Pancreas (tissue), 10 donors: Measurements from ENCODE around the gene ABCA10. TPM values are rescaled to one million over a fixed set of nuclear protein-coding genes. Genes with fewer than 3 reads are reported as not detected.
A peak's percentile ranks its signal among the peaks of the same experiment; 100 is the strongest.

Source experiments
- ATAC-seq, 4 donors: fragments of 200-7000 bp; cut with Tn5 transposase; one replicate each; pipeline versions ENCODE4 v1.8.0 to v1.9.1; 2020; ENCODE audit warnings: mild to moderate bottlenecking in 4 of 4, moderate library complexity in 4 of 4
- DNase-seq, 6 donors: peaks; one replicate each; pipeline ENCODE4 v3.0.0-alpha.2; 2020
- FAIRE-seq: peaks from 2 replicates; lab custom pipeline; 2012; peaks lifted over from hg19 to GRCh38; lab: Jason Lieb, UNC
- H3K27ac ChIP-seq, 4 donors: fragments of 200-600 bp; sonication (generic); 1 replicate in 3 of 4; 2 replicates in 1 of 4; pipeline versions ENCODE4 v1.5.0 to v1.8.0; 2020
- H3K27me3 ChIP-seq, 4 donors: fragments of 200-600 bp; one replicate each; pipeline ENCODE4 v1.8.0; 2021
- H3K36me3 ChIP-seq, 3 donors: fragments of 200-600 bp; sonication (generic) in 1 of 3; one replicate each; pipeline versions ENCODE4 v1.5.0 to v1.8.0; 2020 to 2021
- H3K4me1 ChIP-seq, 3 donors: fragments of 200-600 bp; one replicate each; pipeline ENCODE4 v1.8.0; 2021
- H3K4me3 ChIP-seq, 4 donors: fragments of 200-600 bp; sonication (generic) in 2 of 4; one replicate each; pipeline versions ENCODE4 v1.5.0 to v1.8.0; 2020 to 2021
- H3K9me3 ChIP-seq, 4 donors: fragments of 200-600 bp; one replicate each; pipeline ENCODE4 v1.8.0; 2021
- WGBS, 2 donors: extraction: QIAGEN DNeasy Blood & Tissue Kit; methylation state at CpG; one replicate each; pipeline ENCODE4 v1.1.7; 2013; 5-methylcytosine and 5-hydroxymethylcytosine counted together
- intact Hi-C, 3 donors: fragments of 100-400 bp; cut with DNase I; formaldehyde crosslinking; loops; one replicate each; pipeline versions ENCODE4 v1.11.1 to v1.14.2; 2022
- polyA plus RNA-seq, 2 donors: library from polyadenylated mRNA; stranded (reverse); fragments of 200-250 nt; gene quantifications; one replicate each; pipeline ENCODE4 v1.2.3, GENCODE V29; 2013
- total RNA-seq, 6 donors: library from RNA; stranded (reverse); fragmentation: NEBNext Ultra II Directional in 4 of 6; extraction: Animal tissue kit (Norgen Biotek cat#: 25700) in 4 of 6; gene quantifications; one replicate each; pipeline versions ENCODE4 v1.2.1 to v1.2.4, GENCODE V29; 2021 to 2023
- TF ChIP-seq, protein P1 (sequence below), 4 donors: fragments of 200-600 bp; sonication (generic) in 3 of 4; IDR thresholded peaks; one replicate each; pipeline versions ENCODE4 v1.5.0 to v1.8.0; 2021; ENCODE audit warnings: antibody characterized with exemption in 4 of 4
- donor health status: healthy with polysubstance abuse.
- donor health status: DM: no; HTN: no; CAD: no; lungs with moderate emphysema.
- donor health status: DM: no; HTN: no; CAD: no.
- donor health status: control.
- donor health status: control.
- donor health status: Bipolar disorder and iron deficiency.
- donor health status: DM: yes; HTN: yes; CAD: no.
- donor health status: DM: no; HTN: no; CAD: no.
- donor health status: DM: no; HTN: no; CAD: no.
- donor health status: DM: yes; HTN: yes; CAD: no.

Gene ABCA10
- total and polyA plus RNA-seq, 8 donors = 1.6 to 18.5 (median 4.7) TPM

DNA sequence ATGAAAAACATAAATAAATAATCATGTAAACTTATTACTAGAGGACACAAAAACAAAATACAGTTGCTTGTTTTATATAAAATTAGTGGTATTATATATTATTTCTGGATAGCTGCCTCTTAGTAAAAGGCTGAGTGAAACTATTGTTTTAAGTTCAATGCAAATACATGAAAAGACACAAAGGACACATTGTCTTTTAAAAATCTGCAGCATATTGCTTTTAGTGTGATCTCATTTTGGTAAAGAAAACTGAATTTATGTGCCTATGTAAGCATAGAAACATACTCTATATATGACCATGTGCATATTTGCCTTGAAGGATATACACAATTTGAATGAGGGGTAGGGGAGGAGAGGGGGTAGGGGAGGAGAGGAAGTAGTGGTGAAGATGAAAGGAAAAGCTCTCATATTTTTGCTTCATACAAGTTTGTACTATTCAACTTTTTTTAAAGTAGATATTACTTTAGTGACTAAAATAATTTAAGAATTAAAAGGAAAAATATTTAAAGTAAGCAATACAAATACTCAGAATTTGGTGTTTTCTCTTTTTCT, 5.8 kb downstream of the ABCA10 start:
- H3K36me3 ChIP-seq = peaks cover 0 to 12% (median 0%) of the 10 kb centered on the region in 3 donors
- FAIRE-seq = no peak
- H3K27ac ChIP-seq = no peak overlapping the region
- no peak overlapping the region for H3K4me3 ChIP-seq
- H3K27me3 ChIP-seq = no peaks in the 10 kb centered on the region
- H3K9me3 ChIP-seq = no peaks in the 10 kb centered on the region
- no peak for ATAC-seq
- intact Hi-C loops = no loop called here
- no peaks in the 10 kb centered on the region for H3K4me1 ChIP-seq
- TF ChIP-seq, protein P1, sequence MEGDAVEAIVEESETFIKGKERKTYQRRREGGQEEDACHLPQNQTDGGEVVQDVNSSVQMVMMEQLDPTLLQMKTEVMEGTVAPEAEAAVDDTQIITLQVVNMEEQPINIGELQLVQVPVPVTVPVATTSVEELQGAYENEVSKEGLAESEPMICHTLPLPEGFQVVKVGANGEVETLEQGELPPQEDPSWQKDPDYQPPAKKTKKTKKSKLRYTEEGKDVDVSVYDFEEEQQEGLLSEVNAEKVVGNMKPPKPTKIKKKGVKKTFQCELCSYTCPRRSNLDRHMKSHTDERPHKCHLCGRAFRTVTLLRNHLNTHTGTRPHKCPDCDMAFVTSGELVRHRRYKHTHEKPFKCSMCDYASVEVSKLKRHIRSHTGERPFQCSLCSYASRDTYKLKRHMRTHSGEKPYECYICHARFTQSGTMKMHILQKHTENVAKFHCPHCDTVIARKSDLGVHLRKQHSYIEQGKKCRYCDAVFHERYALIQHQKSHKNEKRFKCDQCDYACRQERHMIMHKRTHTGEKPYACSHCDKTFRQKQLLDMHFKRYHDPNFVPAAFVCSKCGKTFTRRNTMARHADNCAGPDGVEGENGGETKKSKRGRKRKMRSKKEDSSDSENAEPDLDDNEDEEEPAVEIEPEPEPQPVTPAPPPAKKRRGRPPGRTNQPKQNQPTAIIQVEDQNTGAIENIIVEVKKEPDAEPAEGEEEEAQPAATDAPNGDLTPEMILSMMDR (IDR thresholded peaks at IDR 0.05) = no peak
- DNase-seq = no peak

DNA sequence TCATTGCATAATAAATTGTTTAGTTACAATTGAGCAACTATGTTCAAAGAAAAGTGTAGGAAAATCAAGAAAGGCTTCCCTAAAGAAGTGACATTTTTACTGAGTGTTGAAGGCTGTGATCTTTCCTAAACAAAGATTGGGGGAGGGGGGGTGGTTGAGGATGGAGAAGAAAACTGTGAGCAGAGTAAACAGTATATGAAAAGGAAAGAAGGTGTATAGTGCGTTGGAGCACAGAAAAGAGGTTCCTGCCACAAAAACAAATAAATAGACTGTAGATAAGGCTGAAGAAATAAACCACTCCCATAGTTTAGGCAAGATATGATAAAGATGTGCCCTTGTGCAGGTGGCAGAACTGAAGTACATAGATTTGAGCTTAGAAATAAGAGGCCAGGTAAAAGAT, 8.5 kb downstream of the ABCA10 start:
- no peak overlapping the region for H3K4me3 ChIP-seq
- DNase-seq = no peak
- H3K27ac ChIP-seq = no peak overlapping the region
- FAIRE-seq = no peak
- 26 to 30% methylated on average over 1 of the region's 1 CpG for WGBS, 2 donors
- H3K4me1 ChIP-seq = no peaks in the 10 kb centered on the region
- H3K36me3 ChIP-seq = peaks cover 0 to 12% (median 0%) of the 10 kb centered on the region in 3 donors
- ATAC-seq = no peak
- no peaks in the 10 kb centered on the region for H3K27me3 ChIP-seq
- intact Hi-C loops = no loop called here
- no peaks in the 10 kb centered on the region for H3K9me3 ChIP-seq
- TF ChIP-seq, protein P1 (IDR thresholded peaks at IDR 0.05) = no peak

DNA sequence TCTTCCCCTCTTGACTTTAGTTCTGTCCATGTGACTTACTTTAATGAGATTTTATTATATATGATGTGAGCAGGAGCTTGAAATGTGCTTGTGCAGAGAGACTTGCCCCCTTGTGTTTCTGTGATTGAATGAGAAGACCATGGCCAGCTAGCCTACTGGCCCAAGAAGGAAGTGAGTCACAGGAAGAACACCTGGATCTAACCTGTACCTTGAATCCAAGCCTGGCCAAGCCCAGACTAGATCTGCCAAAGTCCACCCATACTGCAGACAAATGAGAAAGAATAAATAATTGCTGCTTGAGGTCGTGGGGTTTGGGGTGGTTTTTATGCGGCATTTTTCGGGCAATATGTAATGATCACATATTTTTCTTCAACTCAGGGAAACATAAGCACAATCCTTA, 9.6 kb downstream of the ABCA10 start:
- intact Hi-C loops = no loop called here
- ATAC-seq (no peak), DNase-seq (no peak), FAIRE-seq (no peak)
- 79 to 81% methylated on average over 3 of the region's 3 CpGs for WGBS, 2 donors
- H3K4me3 ChIP-seq = no peak overlapping the region
- no peak overlapping the region for H3K27ac ChIP-seq
- peaks cover 0 to 12% (median 0%) of the 10 kb centered on the region in 3 donors for H3K36me3 ChIP-seq
- H3K4me1 ChIP-seq = no peaks in the 10 kb centered on the region
- TF ChIP-seq, protein P1 (IDR thresholded peaks at IDR 0.05) = no peak
- no peaks in the 10 kb centered on the region for H3K9me3 ChIP-seq
- no peaks in the 10 kb centered on the region for H3K27me3 ChIP-seq

DNA sequence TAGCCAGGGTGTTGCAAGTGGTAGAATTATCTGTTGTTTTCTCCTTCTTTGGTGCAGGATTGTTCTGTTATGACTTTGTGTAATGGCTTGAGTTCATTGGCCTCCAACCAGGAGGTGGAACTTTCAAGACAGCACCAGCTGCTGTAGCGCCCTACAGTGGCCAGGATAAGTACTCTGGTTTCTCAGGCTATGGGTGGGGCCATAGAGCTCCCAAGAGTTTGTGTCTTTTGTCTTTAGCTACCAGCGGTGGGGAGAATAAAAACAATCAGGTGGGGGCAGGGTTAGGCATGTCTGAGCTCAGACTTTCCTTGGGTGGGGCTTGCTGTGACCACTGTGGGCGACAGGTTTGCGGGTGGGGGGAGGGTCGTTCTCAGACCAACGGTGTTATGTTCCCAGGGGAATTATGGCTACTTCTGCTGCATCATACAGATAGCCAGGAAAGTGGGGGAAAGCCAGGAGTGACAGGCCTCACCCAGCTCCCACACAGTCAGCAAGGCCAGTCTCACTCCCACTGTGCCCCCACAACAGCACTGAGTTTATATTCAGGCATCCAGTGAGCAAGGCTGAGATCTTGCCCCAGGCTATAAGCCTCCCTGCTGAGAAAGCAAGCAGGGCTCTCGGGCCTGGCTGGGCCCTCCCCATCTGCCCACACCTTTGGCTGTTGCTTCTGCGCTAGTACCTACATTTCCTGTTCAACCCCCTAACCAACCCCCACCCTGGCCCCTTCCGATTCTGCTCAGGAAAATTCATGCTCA, 15.4 kb downstream of the ABCA10 start:
- ATAC-seq (no peak), DNase-seq (peak in 1 of 6 donors; percentile 30), FAIRE-seq (no peak)
- 95 to 97% methylated on average over 9 of the region's 9 CpGs for WGBS, 2 donors
- H3K27me3 ChIP-seq = no peaks in the 10 kb centered on the region
- intact Hi-C loops = no loop called here
- no peaks in the 10 kb centered on the region for H3K36me3 ChIP-seq
- H3K27ac ChIP-seq = no peak overlapping the region
- no peak overlapping the region for H3K4me3 ChIP-seq
- H3K9me3 ChIP-seq = no peaks in the 10 kb centered on the region
- TF ChIP-seq, protein P1 (IDR thresholded peaks at IDR 0.05) = no peak
- no peaks in the 10 kb centered on the region for H3K4me1 ChIP-seq

DNA sequence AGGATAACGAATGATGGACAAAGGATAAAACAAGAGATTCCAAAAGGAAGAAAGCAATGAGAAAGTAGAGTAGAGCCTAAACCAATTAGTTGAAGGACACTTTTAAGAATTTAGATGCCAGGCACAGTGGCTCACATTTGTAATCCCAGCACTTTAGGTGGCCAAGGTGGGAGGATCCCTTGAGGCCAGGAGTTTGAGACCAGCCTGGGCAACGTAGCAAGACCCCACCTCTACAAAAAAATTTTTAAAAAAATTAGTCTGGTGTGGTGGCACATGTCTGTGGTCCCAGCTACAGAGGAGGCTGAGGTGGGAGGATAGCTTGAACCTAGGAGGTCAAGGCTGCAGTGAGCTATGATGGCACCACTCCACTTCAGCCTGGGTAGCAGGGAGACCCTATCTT, 20.0 kb downstream of the ABCA10 start:
- Histone ChIP-seq H3K27ac (no peak overlapping the region), H3K36me3 (no peaks in the 10 kb centered on the region), H3K27me3 (no peaks in the 10 kb centered on the region), H3K4me1 (no peaks in the 10 kb centered on the region), H3K9me3 (no peaks in the 10 kb centered on the region), H3K4me3 (no peak overlapping the region)
- no peak for ATAC-seq
- no peak for FAIRE-seq
- WGBS, 2 donors = 92 to 93% methylated on average over 2 of the region's 2 CpGs
- no peak for DNase-seq
- TF ChIP-seq, protein P1 (IDR thresholded peaks at IDR 0.05) = no peak
- intact Hi-C loops = no loop called here
